IPS-18a (cell line): ENCODE results near the gene SAMD10.

ENCODE experiments used
- H3K27ac ChIP-seq: one replicate; pipeline ENCODE4 v1.5.1; 2013; ENCODE audit warnings: low read length
- H3K27me3 ChIP-seq: one replicate; pipeline ENCODE4 v1.6.1; 2013; ENCODE audit warnings: mild to moderate bottlenecking, low read length; ENCODE audit not compliant: control insufficient read depth, insufficient read depth
- H3K36me3 ChIP-seq: one replicate; pipeline ENCODE4 v1.6.1; 2013; ENCODE audit warnings: low read depth, low read length; ENCODE audit not compliant: control insufficient read depth
- H3K4me1 ChIP-seq: one replicate; pipeline ENCODE4 v1.6.1; 2013; ENCODE audit warnings: low read depth, low read length; ENCODE audit not compliant: control insufficient read depth
- H3K4me3 ChIP-seq: one replicate; pipeline ENCODE4 v1.5.1; 2013; ENCODE audit warnings: low read length
- H3K9ac ChIP-seq: one replicate; pipeline ENCODE4 v1.6.1; 2013; ENCODE audit warnings: mild to moderate bottlenecking, low read length, moderate library complexity
- H3K9me3 ChIP-seq: one replicate; pipeline ENCODE4 v1.6.1; 2013; ENCODE audit warnings: low read depth, low read length; ENCODE audit not compliant: control insufficient read depth

The SAMD10 gene

GRCh38 chr20:63926298-63926697 is 53.1 kb downstream of the SAMD10 start:
- H3K36me3 ChIP-seq = peaks cover 33% of the 10 kb centered on the region
- H3K9me3 ChIP-seq = no peaks in the 10 kb centered on the region
- H3K4me3 ChIP-seq = no peak overlapping the region
- no peaks in the 10 kb centered on the region for H3K4me1 ChIP-seq
- H3K9ac ChIP-seq = no peak overlapping the region
- H3K27ac ChIP-seq = no peak overlapping the region
- no peaks in the 10 kb centered on the region for H3K27me3 ChIP-seq

GRCh38 chr20:63924241-63924640 is 55.2 kb downstream of the SAMD10 start:
- no peak overlapping the region for H3K27ac ChIP-seq
- H3K4me3 ChIP-seq = no peak overlapping the region
- H3K36me3 ChIP-seq = peaks cover 19% of the 10 kb centered on the region
- no peaks in the 10 kb centered on the region for H3K4me1 ChIP-seq
- no peaks in the 10 kb centered on the region for H3K27me3 ChIP-seq
- H3K9me3 ChIP-seq = no peaks in the 10 kb centered on the region
- H3K9ac ChIP-seq = no peak overlapping the region
